H1 (cell line): ENCODE measurements around the gene ZNF665.

Experiments
- BACH1 ChIP-seq: IDR thresholded peaks from 2 replicates; pipeline ENCODE4 v1.6.1; 2012; ENCODE audit warnings: low read length, improper control_type of control experiment
- EGR1 ChIP-seq: IDR thresholded peaks from 2 replicates; pipeline ENCODE4 v1.6.1; 2011; ENCODE audit warnings: low read depth, low read length, borderline replicate concordance
- EP300 ChIP-seq, 2 experiments: IDR thresholded peaks; 1 replicate in 1 of 2; 2 replicates in 1 of 2; pipeline ENCODE4 v1.6.1; 2011 to 2012; ENCODE audit warnings: low read depth in 2 of 2, low read length in 2 of 2, mild to moderate bottlenecking in 2 of 2, borderline replicate concordance in 1 of 2, inconsistent platforms in 1 of 2, moderate library complexity in 1 of 2
- EZH2 ChIP-seq: fragments of 200-600 bp; sonication (generic); IDR thresholded peaks from 2 replicates; pipeline ENCODE4 v1.7.1; 2012; ENCODE audit warnings: low read depth, mild to moderate bottlenecking, moderate library complexity, low read length, inconsistent platforms; ENCODE audit not compliant: severe bottlenecking
- POLR2A ChIP-seq, 2 experiments: IDR thresholded peaks; 1 replicate in 1 of 2; 2 replicates in 1 of 2; pipeline ENCODE4 v1.6.1; 2011; ENCODE audit warnings: low read depth in 2 of 2, low read length in 2 of 2, mild to moderate bottlenecking in 2 of 2; ENCODE audit errors: control extremely low read depth in 1 of 2
- TCF12 ChIP-seq: IDR thresholded peaks from 2 replicates; pipeline ENCODE4 v1.6.1; 2011; ENCODE audit warnings: low read depth, mild to moderate bottlenecking, low read length
- TF ChIP-seq, protein P1 (sequence below), 3 experiments: IDR thresholded peaks; 1 replicate in 2 of 3; 2 replicates in 1 of 3; pipeline versions ENCODE4 v1.5.1 to v1.6.1; 2011; ENCODE audit warnings: low read length in 3 of 3, mild to moderate bottlenecking in 3 of 3, inconsistent platforms in 2 of 3, low read depth in 1 of 3, moderate library complexity in 1 of 3; ENCODE audit not compliant: insufficient read depth in 1 of 3; ENCODE audit errors: control extremely low read depth in 1 of 3

DNA sequence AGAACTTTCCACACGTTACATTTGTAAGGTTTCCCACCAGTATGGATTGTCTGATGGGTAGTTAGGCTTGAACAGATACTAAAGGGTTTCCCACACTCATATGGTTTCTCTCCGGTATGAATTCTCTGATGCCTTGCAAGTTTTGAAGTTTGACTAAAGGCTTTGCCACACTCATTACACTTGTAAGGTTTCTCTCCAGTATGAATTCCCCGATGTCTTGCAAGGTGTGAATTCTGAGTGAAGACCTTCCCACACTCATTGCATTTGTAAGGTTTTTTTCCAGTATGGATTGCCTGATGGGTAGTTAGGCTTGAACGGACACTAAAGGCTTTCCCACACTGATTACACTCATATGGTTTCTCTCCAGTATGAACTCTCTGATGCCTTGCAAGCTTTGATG lies 52.8 kb downstream of the ZNF665 start:
- TF ChIP-seq EGR1 (no peak), TCF12 (no peak), BACH1 (no peak), EZH2 (no peak), EP300 (IDR thresholded peaks at IDR 0.05; ENCODE audit: borderline replicate concordance in 1 of 2, low read depth in 2 of 2, low read length in 2 of 2) (no peak), POLR2A (IDR thresholded peaks at IDR 0.05; ENCODE audit: control extremely low read depth in 1 of 2, low read depth in 2 of 2, low read length in 2 of 2) (no peak)
- TF ChIP-seq, protein P1, sequence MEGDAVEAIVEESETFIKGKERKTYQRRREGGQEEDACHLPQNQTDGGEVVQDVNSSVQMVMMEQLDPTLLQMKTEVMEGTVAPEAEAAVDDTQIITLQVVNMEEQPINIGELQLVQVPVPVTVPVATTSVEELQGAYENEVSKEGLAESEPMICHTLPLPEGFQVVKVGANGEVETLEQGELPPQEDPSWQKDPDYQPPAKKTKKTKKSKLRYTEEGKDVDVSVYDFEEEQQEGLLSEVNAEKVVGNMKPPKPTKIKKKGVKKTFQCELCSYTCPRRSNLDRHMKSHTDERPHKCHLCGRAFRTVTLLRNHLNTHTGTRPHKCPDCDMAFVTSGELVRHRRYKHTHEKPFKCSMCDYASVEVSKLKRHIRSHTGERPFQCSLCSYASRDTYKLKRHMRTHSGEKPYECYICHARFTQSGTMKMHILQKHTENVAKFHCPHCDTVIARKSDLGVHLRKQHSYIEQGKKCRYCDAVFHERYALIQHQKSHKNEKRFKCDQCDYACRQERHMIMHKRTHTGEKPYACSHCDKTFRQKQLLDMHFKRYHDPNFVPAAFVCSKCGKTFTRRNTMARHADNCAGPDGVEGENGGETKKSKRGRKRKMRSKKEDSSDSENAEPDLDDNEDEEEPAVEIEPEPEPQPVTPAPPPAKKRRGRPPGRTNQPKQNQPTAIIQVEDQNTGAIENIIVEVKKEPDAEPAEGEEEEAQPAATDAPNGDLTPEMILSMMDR (IDR thresholded peaks at IDR 0.05; ENCODE audit: control extremely low read depth in 1 of 3, insufficient read depth in 1 of 3, low read depth in 1 of 3, low read length in 3 of 3), result no peak
